Measurements from ENCODE around the gene PRDM1. TPM values are rescaled to one million over a fixed set of nuclear protein-coding genes. Genes with fewer than 3 reads are reported as not detected.

PRDM1 gene
- total RNA-seq, 1 experiment from 2014 or later, result 0.40 TPM

GRCh38 chr6:106141441-106142237, 55.5 kb downstream of the PRDM1 start:
- no peak overlapping the region for H3K27ac Mint-ChIP-seq (ENCODE audit: unreplicated experiment)
- H3K36me3 Mint-ChIP-seq (ENCODE audit: insufficient read depth, unreplicated experiment), result no peaks in the 10 kb centered on the region
- BruUV-seq (replicated peaks), result no TSS peak
- no peak for DNase-seq
- H3K4me3 Mint-ChIP-seq (ENCODE audit: low read depth, unreplicated experiment), result no peak overlapping the region
- no peaks in the 10 kb centered on the region for H3K4me1 Mint-ChIP-seq (ENCODE audit: low read depth, unreplicated experiment)
- H3K9me3 Mint-ChIP-seq (ENCODE audit: low read depth, unreplicated experiment), result no peaks in the 10 kb centered on the region
- CTCF ChIA-PET, result no interaction called here
- intact Hi-C loops (cut with micrococcal nuclease; ENCODE audit: unreplicated experiment), result no loop called here
- peaks cover 10% of the 10 kb centered on the region for H3K27me3 Mint-ChIP-seq (ENCODE audit: unreplicated experiment)
- no peak for TF ChIP-seq CTCF (IDR thresholded peaks at IDR 0.05; ENCODE audit: unreplicated experiment)

GRCh38 chr6:106142876-106143431, 56.8 kb downstream of the PRDM1 start:
- intact Hi-C loops (cut with micrococcal nuclease; ENCODE audit: unreplicated experiment), result no loop called here
- no peak for TF ChIP-seq CTCF (IDR thresholded peaks at IDR 0.05; ENCODE audit: unreplicated experiment)
- Mint-ChIP-seq H3K27me3 (ENCODE audit: unreplicated experiment) (peaks cover 10% of the 10 kb centered on the region), H3K27ac (ENCODE audit: unreplicated experiment) (no peak overlapping the region), H3K4me3 (ENCODE audit: low read depth, unreplicated experiment) (no peak overlapping the region), H3K4me1 (ENCODE audit: low read depth, unreplicated experiment) (no peaks in the 10 kb centered on the region), H3K36me3 (ENCODE audit: insufficient read depth, unreplicated experiment) (no peaks in the 10 kb centered on the region), H3K9me3 (ENCODE audit: low read depth, unreplicated experiment) (no peaks in the 10 kb centered on the region)
- DNase-seq, result no peak
- CTCF ChIA-PET, result interaction anchor here (0.5 kb wide), 1 partner anchor 123 kb away, joined by 5 read pairs; no protein-coding TSS in a partner anchor
- no TSS peak for BruUV-seq (replicated peaks)

GRCh38 chr6:106143665-106144064, 57.5 kb downstream of the PRDM1 start:
- H3K27ac Mint-ChIP-seq (ENCODE audit: unreplicated experiment), result no peak overlapping the region
- H3K4me3 Mint-ChIP-seq (ENCODE audit: low read depth, unreplicated experiment), result no peak overlapping the region
- peaks cover 10% of the 10 kb centered on the region for H3K27me3 Mint-ChIP-seq (ENCODE audit: unreplicated experiment)
- H3K36me3 Mint-ChIP-seq (ENCODE audit: insufficient read depth, unreplicated experiment), result no peaks in the 10 kb centered on the region
- BruUV-seq (replicated peaks), result no TSS peak
- intact Hi-C loops (cut with micrococcal nuclease; ENCODE audit: unreplicated experiment), result no loop called here
- DNase-seq, result no peak
- CTCF ChIA-PET, result interaction anchor here (0.5 kb wide), 1 partner anchor 124 kb away, joined by 5 read pairs; no protein-coding TSS in a partner anchor
- no peaks in the 10 kb centered on the region for H3K9me3 Mint-ChIP-seq (ENCODE audit: low read depth, unreplicated experiment)
- TF ChIP-seq CTCF (IDR thresholded peaks at IDR 0.05; ENCODE audit: unreplicated experiment), result no peak
- no peaks in the 10 kb centered on the region for H3K4me1 Mint-ChIP-seq (ENCODE audit: low read depth, unreplicated experiment)

- BruUV-seq (replicated peaks), result no TSS peak
- Mint-ChIP-seq H3K9me3 (ENCODE audit: low read depth, unreplicated experiment) (no peaks in the 10 kb centered on the region), H3K4me1 (ENCODE audit: low read depth, unreplicated experiment) (no peaks in the 10 kb centered on the region), H3K27me3 (ENCODE audit: unreplicated experiment) (peaks cover 10% of the 10 kb centered on the region), H3K27ac (ENCODE audit: unreplicated experiment) (no peak overlapping the region), H3K4me3 (ENCODE audit: low read depth, unreplicated experiment) (no peak overlapping the region), H3K36me3 (ENCODE audit: insufficient read depth, unreplicated experiment) (no peaks in the 10 kb centered on the region)
- intact Hi-C loops (cut with micrococcal nuclease; ENCODE audit: unreplicated experiment), result no loop called here
- no peak for TF ChIP-seq CTCF (IDR thresholded peaks at IDR 0.05; ENCODE audit: unreplicated experiment)
- DNase-seq, result no peak
- CTCF ChIA-PET, result interaction anchor here (0.5 kb wide), 1 partner anchor 1096 kb away, joined by 3 read pairs; no protein-coding TSS in a partner anchor
Measured at GRCh38 chr6:106145144-106145543, 59.0 kb downstream of the PRDM1 start.

All from Calu3 (cell line).